ENCODE measurements around the gene DCAF8L2.
"Not testable (repeated sequence)": the region's sequence is repeated elsewhere in the genome, so short reads cannot be mapped to it uniquely, and the experiment has no call there.

The DCAF8L2 gene

DNA sequence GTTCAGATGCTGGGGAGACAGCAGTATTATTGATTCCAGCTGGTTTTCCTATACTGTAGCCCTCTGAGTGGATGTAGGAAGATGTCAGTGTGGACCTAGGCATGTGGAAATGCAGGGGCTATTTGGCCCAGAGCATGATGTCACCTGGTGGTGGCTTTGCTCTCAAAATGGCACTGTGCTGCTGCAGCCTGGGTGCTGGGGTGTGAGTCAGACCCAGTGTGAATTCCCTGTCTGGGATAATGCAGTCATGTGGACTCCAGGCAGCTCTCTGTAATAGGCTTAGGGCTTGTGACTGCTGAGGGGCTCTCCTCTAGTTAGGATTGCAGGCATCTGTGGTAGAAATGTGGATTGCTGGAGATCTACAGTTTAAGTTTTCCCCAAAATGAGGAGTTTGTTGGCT is 70.7 kb downstream of the DCAF8L2 start:
- DNase-seq (ENCODE audit: low read depth), result no peak
- H3K4me3 ChIP-seq (replicated peaks; ENCODE audit: low read depth, low read length), result no peak overlapping the region
- TF ChIP-seq, protein P1, sequence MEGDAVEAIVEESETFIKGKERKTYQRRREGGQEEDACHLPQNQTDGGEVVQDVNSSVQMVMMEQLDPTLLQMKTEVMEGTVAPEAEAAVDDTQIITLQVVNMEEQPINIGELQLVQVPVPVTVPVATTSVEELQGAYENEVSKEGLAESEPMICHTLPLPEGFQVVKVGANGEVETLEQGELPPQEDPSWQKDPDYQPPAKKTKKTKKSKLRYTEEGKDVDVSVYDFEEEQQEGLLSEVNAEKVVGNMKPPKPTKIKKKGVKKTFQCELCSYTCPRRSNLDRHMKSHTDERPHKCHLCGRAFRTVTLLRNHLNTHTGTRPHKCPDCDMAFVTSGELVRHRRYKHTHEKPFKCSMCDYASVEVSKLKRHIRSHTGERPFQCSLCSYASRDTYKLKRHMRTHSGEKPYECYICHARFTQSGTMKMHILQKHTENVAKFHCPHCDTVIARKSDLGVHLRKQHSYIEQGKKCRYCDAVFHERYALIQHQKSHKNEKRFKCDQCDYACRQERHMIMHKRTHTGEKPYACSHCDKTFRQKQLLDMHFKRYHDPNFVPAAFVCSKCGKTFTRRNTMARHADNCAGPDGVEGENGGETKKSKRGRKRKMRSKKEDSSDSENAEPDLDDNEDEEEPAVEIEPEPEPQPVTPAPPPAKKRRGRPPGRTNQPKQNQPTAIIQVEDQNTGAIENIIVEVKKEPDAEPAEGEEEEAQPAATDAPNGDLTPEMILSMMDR (IDR thresholded peaks at IDR 0.05; ENCODE audit: low read length, missing control alignments), result no peak

DNA sequence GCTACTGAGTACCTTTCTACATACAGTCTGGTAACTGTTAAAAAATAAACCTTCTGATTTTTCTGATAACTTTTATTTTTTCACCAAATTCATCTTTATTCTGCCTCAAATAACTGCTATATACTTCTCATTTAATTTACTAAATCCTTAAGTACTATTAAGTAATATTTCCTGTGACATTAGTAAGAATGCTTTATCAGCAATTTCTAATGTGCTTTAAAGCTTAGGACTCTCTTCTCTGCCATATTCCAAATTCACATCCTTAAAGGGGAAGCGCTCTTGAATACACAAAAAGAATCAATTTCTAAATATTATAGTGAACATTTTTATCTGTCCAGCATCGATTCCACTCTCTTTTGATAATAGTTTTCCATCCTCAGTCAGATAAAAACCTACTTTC is 81.1 kb downstream of the DCAF8L2 start:
- no peak overlapping the region for H3K4me3 ChIP-seq (replicated peaks; ENCODE audit: low read depth, low read length)
- DNase-seq (ENCODE audit: low read depth), result no peak
- TF ChIP-seq, protein P1 (IDR thresholded peaks at IDR 0.05; ENCODE audit: low read length, missing control alignments), result no peak

DNA sequence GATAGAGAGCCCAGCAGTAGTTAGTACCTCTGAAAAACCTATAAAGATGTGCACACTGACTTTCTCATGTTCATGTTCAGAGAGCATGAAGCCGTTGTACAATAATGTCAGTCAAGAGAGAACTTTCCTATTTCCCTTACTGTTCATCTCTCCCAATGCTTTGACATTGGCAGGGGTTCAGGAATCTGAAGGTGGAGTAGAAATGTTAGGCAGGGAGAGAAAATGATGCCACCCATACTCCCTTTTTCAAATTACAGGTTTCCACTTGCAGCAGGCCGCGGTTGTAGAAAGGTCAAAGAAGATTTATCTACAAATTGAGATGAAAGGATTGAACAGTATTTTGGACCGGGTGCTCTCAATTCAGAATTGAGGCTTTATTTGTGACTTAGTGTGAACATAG is 84.3 kb downstream of the DCAF8L2 start:
- H3K4me3 ChIP-seq (replicated peaks; ENCODE audit: low read depth, low read length), result no peak overlapping the region
- no peak for DNase-seq (ENCODE audit: low read depth)
- TF ChIP-seq, protein P1 (IDR thresholded peaks at IDR 0.05; ENCODE audit: low read length, missing control alignments), result no peak

DNA sequence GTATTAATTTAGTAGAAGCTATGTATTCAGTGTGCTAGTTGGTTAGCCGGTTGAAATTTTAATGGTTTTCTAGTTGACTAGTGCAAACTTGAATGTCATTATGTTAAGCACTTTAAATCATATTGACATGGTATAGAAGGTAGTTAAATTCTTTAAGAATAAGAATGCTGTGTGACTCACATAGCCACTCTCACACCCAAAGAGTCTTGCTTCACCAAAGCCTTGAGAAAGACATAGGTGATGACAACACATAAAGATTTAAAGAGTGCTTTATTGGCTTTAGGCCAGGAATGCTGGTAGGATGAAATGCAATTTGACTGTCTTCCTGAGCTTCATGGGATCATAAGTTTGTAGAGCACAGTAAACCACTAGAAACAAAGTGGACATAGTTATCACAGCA is 85.3 kb downstream of the DCAF8L2 start:
- no peak overlapping the region for H3K4me3 ChIP-seq (replicated peaks; ENCODE audit: low read depth, low read length)
- TF ChIP-seq, protein P1 (IDR thresholded peaks at IDR 0.05; ENCODE audit: low read length, missing control alignments), result no peak
- peak; percentile 75 for DNase-seq (ENCODE audit: low read depth)

DNA sequence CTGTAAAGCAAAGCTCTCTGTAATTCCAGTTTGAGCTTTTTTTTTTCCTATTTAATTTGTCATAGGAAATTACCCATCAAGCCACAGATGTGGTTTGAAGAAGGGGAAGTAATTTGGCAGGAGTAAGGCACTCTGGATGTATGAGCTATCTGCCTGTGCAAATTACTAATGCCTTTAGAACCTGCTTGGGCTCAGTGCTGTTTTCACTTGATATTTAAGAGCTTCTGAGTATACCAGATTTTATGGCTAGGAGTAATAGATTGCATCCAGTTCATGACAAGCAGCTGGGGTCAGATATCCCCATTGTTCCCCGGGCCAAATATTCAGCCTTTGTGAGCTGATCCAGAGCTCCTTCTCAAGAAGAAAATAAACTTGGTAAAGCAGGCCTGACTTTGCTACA is 89.1 kb downstream of the DCAF8L2 start:
- peak; percentile 20 for DNase-seq (ENCODE audit: low read depth)
- TF ChIP-seq, protein P1 (IDR thresholded peaks at IDR 0.05; ENCODE audit: low read length, missing control alignments), result no peak
- H3K4me3 ChIP-seq (replicated peaks; ENCODE audit: low read depth, low read length), result no peak overlapping the region

DNA sequence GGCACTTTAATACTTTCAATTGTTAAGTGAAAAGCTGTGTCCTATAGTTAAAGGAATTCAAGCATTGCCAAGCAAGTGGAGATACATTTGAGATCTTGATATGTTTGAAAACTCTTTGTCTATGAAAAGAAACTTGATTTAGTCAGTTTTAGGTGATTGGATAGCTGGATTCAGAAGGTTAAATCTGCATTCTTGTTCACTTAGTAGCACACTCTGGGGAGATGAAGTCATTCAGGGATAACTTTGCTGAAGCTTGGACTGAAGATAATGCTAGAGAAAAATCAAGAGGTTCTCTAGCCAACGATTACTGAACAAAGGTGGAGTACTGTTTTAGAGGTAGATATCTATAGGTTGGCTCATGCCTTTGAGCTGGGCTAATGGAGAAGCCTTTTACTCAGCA is 90.6 kb downstream of the DCAF8L2 start:
- DNase-seq (ENCODE audit: low read depth), result peak; percentile 55
- H3K4me3 ChIP-seq (replicated peaks; ENCODE audit: low read depth, low read length), result no peak overlapping the region
- TF ChIP-seq, protein P1 (IDR thresholded peaks at IDR 0.05; ENCODE audit: low read length, missing control alignments), result no peak

DNA sequence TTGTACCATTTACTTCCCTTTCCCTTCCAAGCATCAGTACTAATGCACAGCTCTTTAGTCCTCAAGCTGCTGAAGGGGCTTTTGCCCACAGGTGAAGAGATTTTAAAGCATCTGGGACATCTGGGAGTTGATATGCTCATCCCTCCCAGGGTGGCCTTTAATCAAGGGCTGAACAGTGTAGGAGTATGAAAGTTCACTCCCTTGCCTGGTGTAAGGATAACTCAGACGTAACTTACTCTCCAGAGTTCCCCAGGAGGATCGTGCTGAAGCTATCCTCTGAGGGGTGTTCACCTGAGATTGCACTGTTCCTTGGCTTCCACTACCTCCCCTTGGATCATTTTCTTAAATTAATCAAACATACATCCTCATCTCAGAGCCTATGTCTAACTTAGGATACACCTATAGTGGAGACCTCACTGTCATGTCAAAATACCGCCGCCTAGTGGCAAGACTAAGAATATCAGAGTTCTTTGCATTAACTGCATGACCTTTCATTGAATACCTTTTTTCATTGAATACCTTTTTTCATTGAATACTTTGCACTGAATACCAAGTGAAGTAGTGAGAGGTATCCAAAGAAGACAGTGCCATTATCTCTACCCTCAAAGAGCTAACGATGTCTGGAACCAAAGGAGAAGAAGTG is 93.5 kb downstream of the DCAF8L2 start:
- DNase-seq (ENCODE audit: low read depth), result peak; percentile 39
- TF ChIP-seq, protein P1 (IDR thresholded peaks at IDR 0.05; ENCODE audit: low read length, missing control alignments), result peak; percentile 55
- not testable (repeated sequence) for H3K4me3 ChIP-seq (replicated peaks; ENCODE audit: low read depth, low read length)
